HCT116 (cell line): ENCODE measurements around the gene NEO1. TPM values are rescaled to one million over a fixed set of nuclear protein-coding genes. Genes with fewer than 3 reads are reported as not detected.

ENCODE experiments used
- ATAC-seq: fragments of 200-7000 bp; cut with Tn5 transposase; 2 replicates; pipeline ENCODE4 v1.9.1; 2020; ENCODE audit warnings: mild to moderate bottlenecking, moderate library complexity
- BruUV-seq: library from RNA; stranded (reverse); fragments of 400-500 nt; replicated peaks from 2 replicates; lab custom pipeline; 2021; lab: Mats Ljungman, UMichigan
- CTCF ChIA-PET: fragments of 300-600 bp; sonication (Branson Sonifier 250); formaldehyde crosslinking; loops from one replicate; lab custom pipeline; 2021; ENCODE audit warnings: antibody characterized with exemption; lab: Charles Lee
- POLR2A ChIA-PET: fragments of 300-600, 350-600 bp; sonication (Branson Sonifier 250); formaldehyde crosslinking; loops from one replicate; lab custom pipeline; 2021; ENCODE audit warnings: antibody characterized with exemption; lab: Charles Lee
- RAD21 ChIA-PET, 2 experiments: fragments of 300-600 bp; sonication (Branson Sonifier 250); formaldehyde crosslinking; loops; one replicate each; lab custom pipeline; 2023; ENCODE audit warnings: low total read pairs in 2 of 2; ENCODE audit not compliant: uncharacterized antibody in 2 of 2, unreplicated experiment in 2 of 2, low non-redundant PET in 1 of 2; lab: Charles Lee
- DNase-seq: peaks from one replicate; pipeline ENCODE4 v3.0.0-alpha.2; 2010; ENCODE audit warnings: low read depth, low spot score
- H2AFZ ChIP-seq: fragments of 200-600 bp; shearing (Covaris generic), sonication (generic); 2 replicates; pipeline ENCODE4 v1.6.1; 2017; ENCODE audit warnings: low read depth, mixed run types, mixed read lengths, antibody characterized with exemption, low read length; ENCODE audit not compliant: poor library complexity, severe bottlenecking
- H3K27ac ChIP-seq: 2 replicates; pipeline ENCODE4 v1.5.1; 2012; ENCODE audit warnings: low read depth, low read length
- H3K27me3 ChIP-seq: fragments of 200-600 bp; sonication (generic); 2 replicates; pipeline ENCODE4 v1.6.1; 2016; ENCODE audit warnings: mixed run types, low read length, mixed read lengths; ENCODE audit not compliant: insufficient read depth
- H3K36me3 ChIP-seq, 2 experiments: fragments of 200-500 bp in 1 of 2; fragments of 200-600 bp in 1 of 2; sonication (Bioruptor generic) in 1 of 2; sonication (generic) in 1 of 2; 2 replicates each; pipeline versions ENCODE4 v1.5.1 to v1.6.1; 2014 to 2016; ENCODE audit warnings: low read length in 2 of 2, inconsistent platforms in 1 of 2, mixed read lengths in 1 of 2, mixed run types in 1 of 2; ENCODE audit not compliant: insufficient read depth in 2 of 2, control insufficient read depth in 1 of 2
- H3K4me1 ChIP-seq, 2 experiments: fragments of 200-600 bp in 1 of 2; sonication (generic) in 1 of 2; 2 replicates each; pipeline versions ENCODE4 v1.5.1 to v1.6.1; 2012 to 2017; ENCODE audit warnings: low read length in 2 of 2, inconsistent platforms in 1 of 2, mild to moderate bottlenecking in 1 of 2, mixed read lengths in 1 of 2, mixed run types in 1 of 2, moderate library complexity in 1 of 2; ENCODE audit not compliant: insufficient read depth in 2 of 2, control insufficient read depth in 1 of 2
- H3K4me2 ChIP-seq: fragments of 200-600 bp; sonication (generic); 2 replicates; pipeline ENCODE4 v1.6.1; 2017; ENCODE audit warnings: mixed run types, low read length, mixed read lengths
- H3K4me3 ChIP-seq, 2 experiments: fragments of 200-600 bp in 1 of 2; sonication (generic) in 1 of 2; replicated peaks in 1 of 2; 2 replicates each; pipeline ENCODE4 v1.5.1; 2011 to 2016; ENCODE audit warnings: low read length in 2 of 2, control low read depth in 1 of 2, low read depth in 1 of 2, mild to moderate bottlenecking in 1 of 2, mixed read lengths in 1 of 2, mixed run types in 1 of 2
- H3K79me2 ChIP-seq: fragments of 200-600 bp; sonication (generic); 2 replicates; pipeline ENCODE4 v1.6.1; 2017; ENCODE audit warnings: mild to moderate bottlenecking, mixed run types, low read length, moderate library complexity, mixed read lengths; ENCODE audit not compliant: insufficient read depth
- H3K9ac ChIP-seq: fragments of 200-600 bp; sonication (generic); 2 replicates; pipeline ENCODE4 v1.6.1; 2016; ENCODE audit warnings: low read length, mixed read lengths
- H3K9me2 ChIP-seq: fragments of 200-600 bp; sonication (generic), shearing (Covaris generic); 2 replicates; pipeline ENCODE4 v1.6.1; 2017; ENCODE audit warnings: mixed run types, mild to moderate bottlenecking, moderate library complexity; ENCODE audit not compliant: insufficient read depth
- H3K9me3 ChIP-seq, 2 experiments: fragments of 200-500 bp in 1 of 2; fragments of 200-600 bp in 1 of 2; sonication (Bioruptor generic) in 1 of 2; sonication (generic) in 1 of 2; 2 replicates each; pipeline ENCODE4 v1.6.1; 2014 to 2017; ENCODE audit warnings: low read length in 2 of 2, mixed read lengths in 2 of 2, inconsistent platforms in 1 of 2, low read depth in 1 of 2, mild to moderate bottlenecking in 1 of 2, mixed run types in 1 of 2, moderate library complexity in 1 of 2; ENCODE audit not compliant: control insufficient read depth in 1 of 2, insufficient read depth in 1 of 2
- H4K20me1 ChIP-seq: fragments of 200-600 bp; sonication (generic), shearing (Covaris generic); 2 replicates; pipeline ENCODE4 v1.6.1; 2017; ENCODE audit warnings: mixed run types, mild to moderate bottlenecking, moderate library complexity; ENCODE audit not compliant: insufficient read depth
- CBX3 ChIP-seq: IDR thresholded peaks from 2 replicates; pipeline ENCODE4 v1.6.1; 2012; ENCODE audit warnings: low read depth
- CEBPB ChIP-seq: IDR thresholded peaks from 2 replicates; pipeline ENCODE4 v1.6.1; 2012; ENCODE audit warnings: low read depth
- EGR1 ChIP-seq: IDR thresholded peaks from 2 replicates; pipeline ENCODE4 v1.6.1; 2012; ENCODE audit warnings: low read depth
- ELF1 ChIP-seq: IDR thresholded peaks from 2 replicates; pipeline ENCODE4 v1.6.1; 2012; ENCODE audit warnings: low read depth, borderline replicate concordance
- EZH2 ChIP-seq: fragments of 200-600 bp; sonication (generic); IDR thresholded peaks from 2 replicates; pipeline ENCODE4 v1.6.1; 2017; ENCODE audit warnings: antibody characterized with exemption, mixed run types
- EZH2phosphoT487 ChIP-seq: fragments of 200-600 bp; IDR thresholded peaks from 2 replicates; pipeline ENCODE4 v1.6.1; 2018; ENCODE audit warnings: antibody characterized with exemption, borderline replicate concordance
- POLR2AphosphoS5 ChIP-seq: IDR thresholded peaks from 2 replicates; pipeline ENCODE4 v1.6.1; 2011; ENCODE audit warnings: mild to moderate bottlenecking, low read depth, low read length, moderate library complexity
- RAD21 ChIP-seq: IDR thresholded peaks from 2 replicates; pipeline ENCODE4 v1.6.1; 2012; ENCODE audit warnings: low read depth, mild to moderate bottlenecking
- SIN3A ChIP-seq: IDR thresholded peaks from 2 replicates; pipeline ENCODE4 v1.6.1; 2012; ENCODE audit warnings: low read depth
- SP1 ChIP-seq: IDR thresholded peaks from 2 replicates; pipeline ENCODE4 v1.6.1; 2012; ENCODE audit warnings: low read depth
- SRF ChIP-seq: IDR thresholded peaks from 2 replicates; pipeline ENCODE4 v1.6.1; 2012; ENCODE audit warnings: low read depth
- ZBTB33 ChIP-seq: IDR thresholded peaks from 2 replicates; pipeline ENCODE4 v1.6.1; 2011; ENCODE audit warnings: mild to moderate bottlenecking, low read length, moderate library complexity; ENCODE audit not compliant: insufficient replicate concordance; ENCODE audit errors: extremely low read depth
- ZFX ChIP-seq: fragments of 450-650 bp; IDR thresholded peaks from 2 replicates; pipeline ENCODE4 v1.6.1; 2017
- intact Hi-C: fragments of 100-400 bp; cut with micrococcal nuclease; formaldehyde crosslinking; loops from 2 replicates; pipeline ENCODE4 v1.10.0; 2022
- total RNA-seq: library from RNA; stranded (reverse); gene quantifications from one replicate; pipeline ENCODE4 v1.2.1, GENCODE V29; 2021; ENCODE audit not compliant: unreplicated experiment
- TF ChIP-seq, protein P1 (sequence below): IDR thresholded peaks from 2 replicates; pipeline ENCODE4 v1.6.1; 2012
- TF ChIP-seq, protein P2 (sequence below): IDR thresholded peaks from 2 replicates; pipeline ENCODE4 v1.6.1; 2012; ENCODE audit warnings: low read depth

The NEO1 gene
- total RNA-seq, 1 experiment from 2014 or later, result 30.0 TPM

- H2AFZ ChIP-seq, result no peak overlapping the region
- no peaks in the 10 kb centered on the region for H4K20me1 ChIP-seq
- TF ChIP-seq ELF1 (no peak), CBX3 (no peak), POLR2AphosphoS5 (no peak), EZH2phosphoT487 (no peak), EGR1 (no peak), ZFX (no peak), SP1 (no peak), SIN3A (no peak), EZH2 (no peak), RAD21 (no peak), ZBTB33 (no peak), SRF (no peak), CEBPB (no peak)
- TF ChIP-seq, protein P1, sequence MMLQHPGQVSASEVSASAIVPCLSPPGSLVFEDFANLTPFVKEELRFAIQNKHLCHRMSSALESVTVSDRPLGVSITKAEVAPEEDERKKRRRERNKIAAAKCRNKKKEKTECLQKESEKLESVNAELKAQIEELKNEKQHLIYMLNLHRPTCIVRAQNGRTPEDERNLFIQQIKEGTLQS, result no peak
- TF ChIP-seq, protein P2, sequence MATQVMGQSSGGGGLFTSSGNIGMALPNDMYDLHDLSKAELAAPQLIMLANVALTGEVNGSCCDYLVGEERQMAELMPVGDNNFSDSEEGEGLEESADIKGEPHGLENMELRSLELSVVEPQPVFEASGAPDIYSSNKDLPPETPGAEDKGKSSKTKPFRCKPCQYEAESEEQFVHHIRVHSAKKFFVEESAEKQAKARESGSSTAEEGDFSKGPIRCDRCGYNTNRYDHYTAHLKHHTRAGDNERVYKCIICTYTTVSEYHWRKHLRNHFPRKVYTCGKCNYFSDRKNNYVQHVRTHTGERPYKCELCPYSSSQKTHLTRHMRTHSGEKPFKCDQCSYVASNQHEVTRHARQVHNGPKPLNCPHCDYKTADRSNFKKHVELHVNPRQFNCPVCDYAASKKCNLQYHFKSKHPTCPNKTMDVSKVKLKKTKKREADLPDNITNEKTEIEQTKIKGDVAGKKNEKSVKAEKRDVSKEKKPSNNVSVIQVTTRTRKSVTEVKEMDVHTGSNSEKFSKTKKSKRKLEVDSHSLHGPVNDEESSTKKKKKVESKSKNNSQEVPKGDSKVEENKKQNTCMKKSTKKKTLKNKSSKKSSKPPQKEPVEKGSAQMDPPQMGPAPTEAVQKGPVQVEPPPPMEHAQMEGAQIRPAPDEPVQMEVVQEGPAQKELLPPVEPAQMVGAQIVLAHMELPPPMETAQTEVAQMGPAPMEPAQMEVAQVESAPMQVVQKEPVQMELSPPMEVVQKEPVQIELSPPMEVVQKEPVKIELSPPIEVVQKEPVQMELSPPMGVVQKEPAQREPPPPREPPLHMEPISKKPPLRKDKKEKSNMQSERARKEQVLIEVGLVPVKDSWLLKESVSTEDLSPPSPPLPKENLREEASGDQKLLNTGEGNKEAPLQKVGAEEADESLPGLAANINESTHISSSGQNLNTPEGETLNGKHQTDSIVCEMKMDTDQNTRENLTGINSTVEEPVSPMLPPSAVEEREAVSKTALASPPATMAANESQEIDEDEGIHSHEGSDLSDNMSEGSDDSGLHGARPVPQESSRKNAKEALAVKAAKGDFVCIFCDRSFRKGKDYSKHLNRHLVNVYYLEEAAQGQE, result no peak
- no peaks in the 10 kb centered on the region for H3K9me2 ChIP-seq
- DNase-seq, result no peak
- H3K27ac ChIP-seq, result no peak overlapping the region
- no peak overlapping the region for H3K9ac ChIP-seq
- CTCF ChIA-PET, result interaction anchor here (1.1 to 3.0 kb wide), 3 partner anchors 13 to 483 kb away, joined by 3 to 21 read pairs (median 4); no protein-coding TSS in a partner anchor
- BruUV-seq, result no TSS peak
- RAD21 ChIA-PET, result interaction anchor here in 1 of 2 experiments (1.5 kb wide), 1 partner anchor 361 kb away, joined by 4 read pairs; no protein-coding TSS in a partner anchor
- POLR2A ChIA-PET, result no interaction called here
- H3K36me3 ChIP-seq, result no peaks in the 10 kb centered on the region
- no peak overlapping the region for H3K4me2 ChIP-seq
- no peaks in the 10 kb centered on the region for H3K4me1 ChIP-seq
- no peak overlapping the region for H3K4me3 ChIP-seq
- H3K27me3 ChIP-seq, result no peaks in the 10 kb centered on the region
- no peaks in the 10 kb centered on the region for H3K9me3 ChIP-seq
- ATAC-seq, result no peak
- no peaks in the 10 kb centered on the region for H3K79me2 ChIP-seq
- intact Hi-C loops, result no loop called here
These were observed 30.5 kb downstream of the NEO1 start for GRCh38 chr15:73082812-73083211.
